D721Med (cell line): ENCODE measurements around the gene SAMM50.

ENCODE experiments used
- DNase-seq: peaks from one replicate; pipeline ENCODE4 v3.0.0; 2011; ENCODE audit warnings: low spot score; ENCODE audit not compliant: insufficient read length
- FAIRE-seq: peaks from 2 replicates; lab custom pipeline; 2011; peaks lifted over from hg19 to GRCh38; lab: Jason Lieb, UNC
- TF ChIP-seq, protein P1 (sequence below): IDR thresholded peaks from 2 replicates; pipeline ENCODE4 v1.5.1; 2012; ENCODE audit warnings: mild to moderate bottlenecking, control low read depth; ENCODE audit not compliant: insufficient read depth; ENCODE audit errors: missing control alignments

Gene SAMM50

DNA sequence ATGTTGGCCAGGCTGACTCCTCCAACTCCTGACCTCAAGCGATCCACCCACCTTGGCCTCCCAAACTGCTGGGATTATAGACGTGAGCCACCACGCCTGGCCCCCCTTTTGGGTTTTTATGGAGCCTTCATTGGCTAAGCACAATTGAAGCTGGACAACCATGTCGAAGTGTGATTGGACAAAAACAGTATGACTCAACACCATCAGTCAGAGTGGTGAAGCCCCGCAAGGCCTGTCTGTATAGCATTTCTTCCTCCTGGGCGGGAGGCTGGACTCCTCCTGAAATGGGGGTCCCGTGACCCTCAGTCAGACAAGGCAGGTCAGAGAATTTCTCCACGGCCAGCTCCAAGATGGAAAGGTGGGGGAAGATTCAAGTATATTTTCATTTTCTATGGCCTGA lies 65.7 kb downstream of the SAMM50 start:
- TF ChIP-seq, protein P1, sequence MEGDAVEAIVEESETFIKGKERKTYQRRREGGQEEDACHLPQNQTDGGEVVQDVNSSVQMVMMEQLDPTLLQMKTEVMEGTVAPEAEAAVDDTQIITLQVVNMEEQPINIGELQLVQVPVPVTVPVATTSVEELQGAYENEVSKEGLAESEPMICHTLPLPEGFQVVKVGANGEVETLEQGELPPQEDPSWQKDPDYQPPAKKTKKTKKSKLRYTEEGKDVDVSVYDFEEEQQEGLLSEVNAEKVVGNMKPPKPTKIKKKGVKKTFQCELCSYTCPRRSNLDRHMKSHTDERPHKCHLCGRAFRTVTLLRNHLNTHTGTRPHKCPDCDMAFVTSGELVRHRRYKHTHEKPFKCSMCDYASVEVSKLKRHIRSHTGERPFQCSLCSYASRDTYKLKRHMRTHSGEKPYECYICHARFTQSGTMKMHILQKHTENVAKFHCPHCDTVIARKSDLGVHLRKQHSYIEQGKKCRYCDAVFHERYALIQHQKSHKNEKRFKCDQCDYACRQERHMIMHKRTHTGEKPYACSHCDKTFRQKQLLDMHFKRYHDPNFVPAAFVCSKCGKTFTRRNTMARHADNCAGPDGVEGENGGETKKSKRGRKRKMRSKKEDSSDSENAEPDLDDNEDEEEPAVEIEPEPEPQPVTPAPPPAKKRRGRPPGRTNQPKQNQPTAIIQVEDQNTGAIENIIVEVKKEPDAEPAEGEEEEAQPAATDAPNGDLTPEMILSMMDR: no peak
- FAIRE-seq: no peak
- DNase-seq: no peak

DNA sequence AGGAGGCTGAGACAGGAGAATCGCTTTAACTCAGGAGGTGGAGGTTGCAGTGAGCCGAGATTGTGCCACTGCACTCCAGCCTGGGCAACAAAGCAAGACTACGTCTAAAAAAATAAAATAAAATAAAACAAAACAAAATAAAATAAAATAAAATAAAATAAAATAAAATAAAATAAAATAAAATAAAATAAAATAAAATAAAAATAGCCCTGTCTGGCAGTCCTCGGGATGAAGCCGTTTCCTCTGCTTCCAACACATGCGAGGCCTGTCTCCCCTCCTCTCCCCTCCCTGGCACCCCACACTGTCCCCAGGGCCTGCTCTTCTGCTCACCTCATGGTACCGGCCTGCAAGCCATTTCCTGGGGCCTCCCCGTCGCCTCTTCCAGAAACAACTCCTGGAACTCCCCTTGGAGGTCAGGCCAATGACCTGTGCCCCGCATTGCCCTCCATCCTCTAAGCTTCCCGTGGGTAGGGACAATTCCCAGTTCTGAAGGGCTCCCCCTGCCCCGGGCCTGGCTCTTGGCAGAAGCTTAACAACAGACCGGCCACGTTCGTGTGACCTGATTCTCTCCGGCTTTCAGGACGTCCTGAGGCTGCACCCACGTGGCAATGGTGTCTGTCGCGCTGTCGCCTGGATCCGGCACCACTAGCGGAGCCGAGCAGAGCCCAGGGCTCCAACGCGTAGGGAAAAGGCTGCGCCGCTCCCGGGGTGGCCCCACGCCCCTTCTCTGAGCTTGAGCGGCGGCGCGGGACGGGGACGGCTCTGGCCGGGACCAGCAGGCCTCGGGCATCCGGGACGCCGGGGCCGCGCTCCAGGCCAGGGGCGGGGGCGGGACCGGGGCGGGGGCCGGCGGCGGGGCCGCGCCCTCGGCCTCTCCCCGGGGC lies 68.4 kb downstream of the SAMM50 start:
- FAIRE-seq (no peak), DNase-seq (no peak)
- TF ChIP-seq, protein P1: no peak

DNA sequence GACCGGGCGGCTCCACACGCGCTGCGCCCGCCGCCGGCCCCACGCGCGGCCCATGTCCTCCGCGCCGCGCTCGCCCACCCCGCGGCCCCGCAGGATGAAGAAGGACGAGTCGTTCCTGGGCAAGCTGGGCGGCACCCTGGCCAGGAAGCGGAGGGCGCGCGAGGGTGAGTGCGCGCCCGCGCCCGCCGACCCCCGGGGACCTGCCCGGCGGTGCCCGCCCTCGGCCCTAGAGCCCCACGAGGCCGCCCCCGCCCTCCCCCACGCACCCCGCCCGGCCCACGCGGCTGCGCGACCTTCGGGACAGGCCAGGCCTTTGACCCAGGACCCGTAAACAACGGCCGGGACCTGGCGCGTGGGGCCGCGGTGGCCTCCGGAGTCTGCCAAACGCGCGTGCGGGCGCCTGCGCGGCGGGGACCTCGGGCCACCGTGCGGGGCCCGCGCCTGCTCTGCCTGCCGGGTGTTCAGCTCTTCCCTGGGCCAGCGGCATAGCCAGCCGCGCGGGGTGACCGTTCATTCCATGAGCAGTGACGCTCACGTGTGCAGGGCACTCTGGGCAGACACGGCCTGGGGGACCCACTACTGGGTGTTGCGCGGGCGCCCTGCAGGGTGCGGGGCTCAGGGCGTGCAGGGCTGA lies 69.2 kb downstream of the SAMM50 start, which contains the start of gene PARVB:
PARVB (plus strand) TSS at position 15 of the 634 bp plus-strand sequence; CDS start at position 53, 38 bp downstream.
- no peak for FAIRE-seq
- DNase-seq: no peak
- TF ChIP-seq, protein P1: no peak

DNA sequence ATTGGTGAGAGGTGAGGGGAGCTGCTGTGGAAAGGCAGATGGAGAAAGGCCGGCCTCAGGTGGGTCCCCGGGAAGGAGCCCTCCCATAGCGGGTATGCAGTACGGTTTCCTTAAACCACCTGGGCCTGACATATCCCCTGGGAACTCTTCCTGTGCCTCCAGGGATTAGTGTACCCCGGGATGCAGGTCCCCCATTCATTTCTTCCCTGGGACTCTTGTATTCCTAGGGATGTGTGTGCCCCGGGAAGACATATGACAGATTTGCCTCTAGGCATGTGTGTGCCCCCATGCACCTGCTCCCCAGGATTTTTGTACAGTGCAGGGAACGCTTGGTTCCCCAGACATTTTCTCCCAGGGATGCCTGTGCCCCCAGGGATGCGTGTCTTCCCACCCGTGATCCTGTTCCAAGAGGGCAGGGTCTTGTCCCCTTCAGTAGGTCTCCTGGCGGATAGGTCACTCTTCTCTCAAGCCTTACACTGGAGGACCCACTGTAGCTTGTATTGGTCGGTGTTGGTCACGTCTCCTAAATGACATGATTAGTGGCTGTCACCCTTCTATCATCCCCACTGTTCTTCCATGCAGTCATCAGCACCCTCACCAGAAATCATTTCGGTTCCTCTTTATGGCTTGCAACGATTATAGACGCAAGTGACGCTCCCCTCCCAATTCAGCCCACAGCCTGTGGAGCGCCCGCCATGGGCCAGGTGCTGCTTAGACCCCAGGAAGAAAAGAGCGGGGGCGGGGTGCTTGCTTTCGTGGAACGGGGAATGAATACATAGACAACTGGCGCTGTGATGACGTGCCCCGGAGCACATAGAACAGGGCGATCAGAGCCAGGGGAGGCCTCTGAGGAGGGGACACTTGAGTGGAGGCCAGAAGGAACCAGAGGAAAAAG lies 70.2 kb downstream of the SAMM50 start:
- TF ChIP-seq, protein P1: no peak
- DNase-seq (no peak), FAIRE-seq (no peak)

DNA sequence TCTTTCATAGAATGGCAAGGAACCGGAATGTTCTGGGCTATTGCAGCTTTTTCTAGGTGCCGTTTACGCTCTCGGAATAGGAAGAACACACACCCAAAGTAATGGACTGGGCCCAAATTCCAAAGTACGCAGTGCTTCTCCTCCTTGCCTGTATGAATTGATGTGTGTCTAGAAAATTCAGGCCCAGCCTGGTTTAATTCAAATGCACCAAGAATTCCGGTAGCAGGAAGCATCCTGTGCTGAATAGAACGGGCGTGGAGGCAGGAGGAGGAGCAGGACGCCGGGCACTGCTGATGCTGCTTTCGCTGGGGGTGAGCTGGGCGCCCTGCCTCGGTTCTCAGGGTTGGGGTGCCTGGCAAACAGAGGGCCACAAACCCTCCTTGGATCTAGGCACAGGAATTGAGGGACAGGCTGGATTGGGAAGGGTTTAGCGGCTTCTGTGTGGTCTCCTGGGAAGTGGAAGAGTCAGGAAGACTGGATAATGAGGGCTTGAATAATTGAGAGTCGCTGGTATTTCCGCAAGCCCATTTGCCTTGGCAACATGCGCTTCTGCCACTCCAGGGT lies 70.9 kb downstream of the SAMM50 start:
- TF ChIP-seq, protein P1: no peak
- FAIRE-seq: no peak
- DNase-seq: no peak

DNA sequence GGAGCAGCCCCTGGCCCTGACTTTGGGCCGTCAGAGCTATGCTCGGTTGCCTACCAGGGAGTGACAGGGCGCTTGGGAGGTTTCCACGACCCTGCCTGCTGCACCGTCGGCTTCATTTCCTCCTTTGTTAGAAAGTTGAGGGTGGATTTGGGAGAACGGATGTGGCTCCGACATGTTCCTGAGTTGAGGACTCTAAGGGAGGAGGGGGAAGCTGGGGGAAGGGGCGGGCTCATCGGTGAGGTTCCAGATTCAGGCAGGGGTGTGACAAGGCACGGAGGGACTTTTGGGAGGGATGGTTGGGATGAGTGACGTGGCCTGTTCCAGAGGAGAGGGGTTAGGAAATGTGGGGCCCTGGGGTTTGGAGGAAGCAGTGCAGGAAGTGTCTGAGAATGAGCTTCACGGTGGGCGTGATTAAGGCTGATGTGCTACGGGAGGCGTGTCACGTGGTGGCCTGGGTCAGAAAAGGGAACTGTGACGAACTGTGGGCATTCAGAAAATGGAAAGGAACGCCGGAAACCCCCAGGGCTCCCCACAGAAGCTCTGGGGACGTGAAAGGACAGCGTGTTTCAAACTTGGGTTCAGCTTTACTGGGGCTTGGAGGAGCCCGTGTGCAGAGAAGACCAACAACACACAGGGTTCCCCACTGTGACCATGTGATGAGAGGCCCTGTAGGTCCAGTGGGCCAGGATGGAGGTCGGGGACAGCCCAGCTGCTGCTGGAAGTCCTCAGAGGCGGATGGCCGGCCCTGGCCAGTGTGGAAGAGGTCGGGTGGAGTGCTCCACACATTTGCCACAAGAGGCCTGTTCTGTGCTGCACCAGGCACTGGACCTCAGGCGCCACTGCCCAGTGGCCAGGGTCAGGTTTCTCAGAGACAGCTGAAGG lies 71.6 kb downstream of the SAMM50 start:
- no peak for FAIRE-seq
- DNase-seq: no peak

More for the DNA sequence above, 71.6 kb downstream of the SAMM50 start:
- TF ChIP-seq, protein P1: no peak
